ENCODE measurements around the gene DAGLA. TPM values are rescaled to one million over a fixed set of nuclear protein-coding genes. Genes with fewer than 3 reads are reported as not detected.
A peak's percentile ranks its signal among the peaks of the same experiment; 100 is the strongest.

The DAGLA gene
- total RNA-seq, 3 donors from 2014 or later = 2.4 to 4.5 (median 3.3) TPM

DNA sequence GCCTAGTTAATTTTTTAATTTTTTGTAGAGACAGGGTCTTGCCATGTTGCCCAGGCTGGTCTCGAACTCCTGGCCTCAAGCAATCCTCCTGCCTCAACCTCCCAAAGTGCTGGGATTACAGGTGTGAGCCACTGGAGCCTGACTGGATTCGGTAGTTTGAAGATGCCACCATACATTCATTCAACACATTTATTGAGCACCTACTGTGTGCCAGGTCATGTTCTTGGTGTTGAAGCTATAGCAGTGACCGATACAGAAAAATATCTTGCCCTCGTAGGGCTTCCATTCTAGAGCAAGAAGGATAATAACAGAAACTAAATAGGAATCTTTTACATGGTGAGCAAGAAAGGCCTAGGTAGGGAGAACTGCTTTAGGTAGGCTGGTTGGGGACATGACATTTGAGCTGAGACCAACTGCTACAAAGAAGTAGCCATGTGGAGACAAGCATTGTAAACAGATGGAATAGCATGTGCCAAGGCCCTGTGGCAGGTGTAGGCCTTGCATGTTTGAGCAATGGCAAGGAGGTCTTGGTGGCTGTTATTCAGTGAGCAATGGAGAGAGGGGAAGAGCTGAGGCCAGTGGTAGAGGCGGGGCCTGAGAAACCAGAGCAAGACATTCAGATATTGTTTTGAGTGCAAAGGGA is 70.6 kb downstream of the DAGLA start:
- H3K4me1 ChIP-seq = no peaks in the 10 kb centered on the region
- H3K4me3 ChIP-seq = no peak overlapping the region
- DNase-seq (ENCODE audit: low spot score in 2 of 2) = no peak
- no peak overlapping the region for H3K27ac ChIP-seq
- no peaks in the 10 kb centered on the region for H3K27me3 ChIP-seq
- H3K9me3 ChIP-seq = no peaks in the 10 kb centered on the region
- no peaks in the 10 kb centered on the region for H3K36me3 ChIP-seq
- intact Hi-C loops (cut with DNase I; ENCODE audit: low total_unique reads) = no loop called here
- no peak for TF ChIP-seq POLR2A (IDR thresholded peaks at IDR 0.05)
- no peak for TF ChIP-seq POLR2AphosphoS5 (IDR thresholded peaks at IDR 0.05)
- TF ChIP-seq, protein P1, sequence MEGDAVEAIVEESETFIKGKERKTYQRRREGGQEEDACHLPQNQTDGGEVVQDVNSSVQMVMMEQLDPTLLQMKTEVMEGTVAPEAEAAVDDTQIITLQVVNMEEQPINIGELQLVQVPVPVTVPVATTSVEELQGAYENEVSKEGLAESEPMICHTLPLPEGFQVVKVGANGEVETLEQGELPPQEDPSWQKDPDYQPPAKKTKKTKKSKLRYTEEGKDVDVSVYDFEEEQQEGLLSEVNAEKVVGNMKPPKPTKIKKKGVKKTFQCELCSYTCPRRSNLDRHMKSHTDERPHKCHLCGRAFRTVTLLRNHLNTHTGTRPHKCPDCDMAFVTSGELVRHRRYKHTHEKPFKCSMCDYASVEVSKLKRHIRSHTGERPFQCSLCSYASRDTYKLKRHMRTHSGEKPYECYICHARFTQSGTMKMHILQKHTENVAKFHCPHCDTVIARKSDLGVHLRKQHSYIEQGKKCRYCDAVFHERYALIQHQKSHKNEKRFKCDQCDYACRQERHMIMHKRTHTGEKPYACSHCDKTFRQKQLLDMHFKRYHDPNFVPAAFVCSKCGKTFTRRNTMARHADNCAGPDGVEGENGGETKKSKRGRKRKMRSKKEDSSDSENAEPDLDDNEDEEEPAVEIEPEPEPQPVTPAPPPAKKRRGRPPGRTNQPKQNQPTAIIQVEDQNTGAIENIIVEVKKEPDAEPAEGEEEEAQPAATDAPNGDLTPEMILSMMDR (IDR thresholded peaks at IDR 0.05) = no peak

DNA sequence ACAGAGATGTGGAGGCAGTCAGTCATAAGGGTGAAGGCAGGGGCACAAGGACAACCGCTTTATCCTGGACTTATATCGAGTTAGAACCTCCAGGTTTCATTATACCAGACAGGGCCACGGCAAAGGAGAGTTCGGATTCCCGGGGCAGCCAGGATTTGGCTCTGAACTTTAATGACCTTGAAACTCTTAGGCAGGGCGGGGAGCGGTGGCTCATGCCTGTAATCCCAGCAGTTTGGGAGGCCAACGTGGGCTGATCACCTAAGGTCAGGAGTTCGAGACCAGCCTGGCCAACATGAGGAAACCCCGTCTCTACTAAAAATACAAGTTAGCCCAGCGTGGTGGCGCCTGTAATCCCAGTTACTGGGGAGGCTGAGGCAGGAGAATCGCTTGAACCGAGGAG is 71.2 kb downstream of the DAGLA start:
- DNase-seq (ENCODE audit: low spot score in 2 of 2) = no peak
- intact Hi-C loops (cut with DNase I; ENCODE audit: low total_unique reads) = no loop called here
- TF ChIP-seq, protein P1 (IDR thresholded peaks at IDR 0.05) = no peak
- TF ChIP-seq POLR2A (IDR thresholded peaks at IDR 0.05) = no peak
- TF ChIP-seq POLR2AphosphoS5 (IDR thresholded peaks at IDR 0.05) = no peak

DNA sequence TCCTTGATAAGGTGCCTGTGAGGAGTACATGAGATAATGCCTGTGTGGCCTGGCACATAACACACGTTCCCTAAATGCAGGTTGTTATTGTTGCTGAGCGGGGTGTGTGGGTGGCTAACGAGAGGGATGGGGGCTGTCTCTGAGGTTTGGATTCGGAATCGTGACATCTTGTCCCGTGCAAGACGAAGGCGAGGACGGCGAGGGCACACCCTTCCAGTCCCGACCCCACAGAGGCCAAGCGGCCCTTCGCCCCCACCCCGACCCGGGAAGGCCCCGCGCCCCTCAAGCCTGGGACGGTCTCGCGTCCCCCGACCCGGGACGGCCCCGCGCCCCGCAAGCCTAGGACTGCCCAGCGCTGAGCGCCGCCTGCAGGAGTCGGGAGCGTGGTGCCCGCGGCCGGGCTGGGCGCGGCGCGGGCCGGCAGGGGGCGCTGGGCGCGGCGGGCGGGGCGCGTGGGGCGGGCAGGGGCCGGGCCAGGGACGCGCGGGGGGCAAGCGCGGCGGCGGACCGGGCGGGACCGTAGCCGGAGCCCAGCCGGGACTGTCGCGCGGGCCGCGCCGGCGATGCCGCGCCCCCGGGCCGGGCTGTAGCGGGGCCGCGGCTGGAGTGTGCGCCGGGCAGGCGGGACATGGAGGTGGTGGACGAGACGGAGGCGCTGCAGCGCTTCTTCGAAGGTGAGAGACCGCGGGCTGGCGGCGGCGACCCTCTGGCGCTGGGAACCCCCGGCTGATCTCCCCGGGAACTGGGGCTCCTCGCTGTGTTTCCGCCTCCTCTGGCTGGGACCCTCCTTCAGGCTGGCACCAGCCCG is 72.1 kb downstream of the DAGLA start, which contains the start of gene MYRF:
TSS of gene MYRF (plus strand) at position 520 of the 808 bp plus-strand sequence. CDS start at position 629, 109 bp downstream.
- H3K4me1 ChIP-seq = no peaks in the 10 kb centered on the region
- H3K27me3 ChIP-seq = no peaks in the 10 kb centered on the region
- no peaks in the 10 kb centered on the region for H3K36me3 ChIP-seq
- H3K9me3 ChIP-seq = no peaks in the 10 kb centered on the region
- peak within 1 kb of the TSS; percentile 41 to 73 (median 53) for H3K4me3 ChIP-seq
- no peak within 1 kb of the TSS for H3K27ac ChIP-seq
- no peak for TF ChIP-seq POLR2AphosphoS5 (IDR thresholded peaks at IDR 0.05)
- TF ChIP-seq POLR2A (IDR thresholded peaks at IDR 0.05) = no peak
- TF ChIP-seq, protein P1 (IDR thresholded peaks at IDR 0.05) = peak in 2 of 3 donors; percentile 10 to 41
- DNase-seq (ENCODE audit: low spot score in 2 of 2) = no peak
- intact Hi-C loops (cut with DNase I; ENCODE audit: low total_unique reads) = no loop called here

More for the DNA sequence above, 71.2 kb downstream of the DAGLA start:
- no peaks in the 10 kb centered on the region for H3K36me3 ChIP-seq
- H3K27ac ChIP-seq = no peak overlapping the region
- no peak overlapping the region for H3K4me3 ChIP-seq
- H3K27me3 ChIP-seq = no peaks in the 10 kb centered on the region
- no peaks in the 10 kb centered on the region for H3K9me3 ChIP-seq
- no peaks in the 10 kb centered on the region for H3K4me1 ChIP-seq

DNA sequence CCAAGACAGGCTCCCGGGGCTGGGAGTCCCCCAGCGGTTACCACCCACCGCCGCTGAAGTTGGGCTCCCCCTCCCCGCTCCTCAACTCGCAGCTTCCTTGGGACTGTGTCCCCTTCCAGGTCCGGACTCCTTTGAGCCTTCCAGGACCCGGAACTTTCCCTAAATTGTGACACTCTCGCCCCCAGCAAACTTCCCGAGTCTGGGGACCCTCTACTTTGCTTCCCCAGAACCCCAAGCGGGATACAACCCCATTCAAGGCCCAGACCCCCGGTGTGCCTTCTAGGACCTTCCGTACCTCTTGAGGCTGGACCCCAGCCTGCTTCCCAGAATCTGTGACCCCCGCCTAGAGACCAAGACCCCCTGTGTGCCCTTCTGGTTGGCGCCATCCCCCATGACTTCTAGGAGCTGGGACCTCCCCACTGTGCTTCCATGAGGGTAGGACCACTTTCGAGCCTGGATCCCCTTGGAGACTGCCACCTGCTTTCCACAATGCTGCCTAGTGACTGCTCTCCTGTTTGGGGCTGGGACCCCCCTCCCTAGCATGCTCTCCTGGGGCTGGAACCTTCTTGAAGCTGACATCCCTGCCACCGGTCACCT is 72.8 kb downstream of the DAGLA start:
- DNase-seq (ENCODE audit: low spot score in 2 of 2) = no peak
- Histone ChIP-seq H3K9me3 (no peaks in the 10 kb centered on the region), H3K27ac (no peak overlapping the region), H3K4me3 (peak overlapping the region; percentile 41 to 73 (median 53)), H3K4me1 (no peaks in the 10 kb centered on the region), H3K27me3 (no peaks in the 10 kb centered on the region), H3K36me3 (no peaks in the 10 kb centered on the region)
- intact Hi-C loops (cut with DNase I; ENCODE audit: low total_unique reads) = no loop called here
- TF ChIP-seq, protein P1 (IDR thresholded peaks at IDR 0.05) = no peak
- TF ChIP-seq POLR2A (IDR thresholded peaks at IDR 0.05) (no peak), POLR2AphosphoS5 (IDR thresholded peaks at IDR 0.05) (no peak)
